NK-92 treated with Interleukin-12 subunit alpha and Interleukin-12 subunit beta, amount 100 ng/mL, for 24 hours (cell line): ENCODE data around the gene ECE2.

Source experiments
- DNase-seq: peaks from one replicate; lab custom pipeline; 2025; lab: John Stamatoyannopoulos, UW

ECE2 gene

GRCh38 chr3:184314700-184315542 is 39.1 kb downstream of the ECE2 start:
- peak; percentile 68 for DNase-seq

DNA sequence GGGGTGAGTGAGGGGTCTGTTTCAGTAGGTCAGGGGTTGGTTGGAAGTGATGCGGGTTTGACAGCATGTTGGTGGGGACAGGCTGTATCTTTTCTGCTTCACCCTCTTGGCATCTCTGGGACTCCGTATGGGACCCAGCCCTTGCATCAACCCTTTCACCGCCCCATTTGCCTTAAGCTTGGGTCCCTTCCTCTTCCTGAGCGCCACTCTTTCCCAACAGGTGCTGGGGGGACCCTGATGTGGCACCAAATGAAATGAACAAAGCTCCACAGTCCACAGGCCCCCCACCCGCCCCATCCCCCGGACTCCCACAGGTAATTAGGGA is 39.7 kb downstream of the ECE2 start:
- no peak for DNase-seq

DNA sequence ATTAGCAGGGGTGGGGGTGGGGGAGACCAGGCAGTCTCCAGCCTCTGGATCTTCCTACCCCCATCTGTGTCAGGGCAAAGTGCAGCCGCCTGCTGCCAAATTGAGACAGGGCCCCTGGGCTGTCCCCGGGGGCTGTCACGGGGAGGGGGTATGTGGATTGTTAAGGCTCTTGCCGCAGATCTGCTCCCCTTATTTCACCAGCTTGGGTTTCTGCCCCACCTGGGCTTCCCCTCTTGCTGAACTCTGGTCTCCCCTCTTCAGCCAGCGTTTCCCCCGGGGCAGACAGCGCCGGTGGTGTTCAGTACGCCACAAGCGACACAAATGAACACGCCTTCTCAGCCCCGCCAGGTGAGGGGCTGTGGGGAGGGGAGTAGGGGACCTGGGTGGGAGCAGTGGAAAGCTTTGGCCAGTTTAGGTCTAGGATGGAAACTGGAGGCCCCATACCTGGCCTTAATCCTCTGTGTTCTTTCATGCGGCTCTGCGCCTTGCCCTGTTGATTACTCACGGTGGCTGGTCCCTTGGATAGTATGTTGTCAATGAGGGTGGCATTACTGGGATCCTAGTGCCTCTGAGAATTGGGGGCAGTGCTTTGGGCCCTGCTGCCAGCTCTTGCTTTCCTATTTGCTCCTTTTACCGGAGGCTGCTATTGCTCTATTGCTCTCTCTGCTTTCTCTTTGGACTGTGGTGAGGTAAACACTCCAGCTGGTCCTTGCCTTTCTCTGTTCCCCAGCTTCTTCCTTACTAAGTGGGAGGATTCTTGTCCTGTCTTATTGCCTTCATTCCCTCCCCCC is 40.2 kb downstream of the ECE2 start:
- DNase-seq: no peak

GRCh38 chr3:184316792-184317191 is 41.0 kb downstream of the ECE2 start:
- DNase-seq: no peak

- no peak for DNase-seq
These were observed 41.4 kb downstream of the ECE2 start for GRCh38 chr3:184317201-184317600.

DNA sequence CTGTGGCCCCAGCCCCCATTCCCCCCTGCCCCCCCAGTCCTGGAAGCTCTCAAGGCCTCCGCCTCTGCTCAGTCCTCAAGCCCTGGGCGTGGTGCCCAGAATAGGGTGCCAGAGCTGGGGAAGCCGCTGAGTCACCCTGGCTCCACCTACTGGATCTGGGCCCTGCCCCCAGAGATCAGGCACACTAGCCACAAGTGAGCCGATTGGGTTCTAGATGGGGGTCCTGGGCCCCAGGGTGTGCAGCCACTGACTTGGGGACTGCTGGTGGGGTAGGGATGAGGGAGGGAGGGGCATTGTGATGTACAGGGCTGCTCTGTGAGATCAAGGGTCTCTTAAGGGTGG is 44.3 kb downstream of the ECE2 start:
- DNase-seq: no peak

- DNase-seq: no peak
These were observed 45.8 kb downstream of the ECE2 start for GRCh38 chr3:184321666-184322065.

- no peak for DNase-seq
These were observed 47.1 kb downstream of the ECE2 start for GRCh38 chr3:184322731-184323487.

DNA sequence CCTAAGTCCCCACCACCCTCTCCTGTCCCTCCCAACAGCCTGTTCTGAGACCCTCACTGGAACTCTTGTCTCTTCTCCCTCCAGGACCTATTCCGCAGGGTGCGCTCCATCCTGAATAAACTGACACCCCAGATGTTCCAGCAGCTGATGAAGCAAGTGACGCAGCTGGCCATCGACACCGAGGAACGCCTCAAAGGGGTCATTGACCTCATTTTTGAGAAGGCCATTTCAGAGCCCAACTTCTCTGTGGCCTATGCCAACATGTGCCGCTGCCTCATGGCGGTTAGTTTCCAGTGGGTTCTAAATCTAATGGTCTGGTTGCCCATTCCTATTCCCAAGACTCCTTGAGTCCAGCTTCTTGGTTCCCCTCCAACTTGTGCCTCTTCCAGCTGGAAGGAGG is 47.9 kb downstream of the ECE2 start:
- DNase-seq: no peak

DNA sequence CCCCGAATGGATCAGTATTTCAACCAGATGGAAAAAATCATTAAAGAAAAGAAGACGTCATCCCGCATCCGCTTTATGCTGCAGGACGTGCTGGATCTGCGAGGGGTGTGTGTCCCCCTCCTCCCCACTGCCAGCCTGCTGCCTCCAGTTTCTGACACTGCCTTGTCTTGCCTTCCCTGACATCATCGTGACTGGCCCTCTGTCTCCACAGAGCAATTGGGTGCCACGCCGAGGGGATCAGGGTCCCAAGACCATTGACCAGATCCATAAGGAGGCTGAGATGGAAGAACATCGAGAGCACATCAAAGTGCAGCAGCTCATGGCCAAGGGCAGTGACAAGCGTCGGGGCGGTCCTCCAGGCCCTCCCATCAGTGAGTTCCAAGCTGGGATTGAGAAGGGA is 49.4 kb downstream of the ECE2 start:
- DNase-seq: no peak

- no peak for DNase-seq
These were observed 50.0 kb downstream of the ECE2 start for GRCh38 chr3:184325715-184326369.

GRCh38 chr3:184327171-184327570 is 51.3 kb downstream of the ECE2 start:
- DNase-seq: no peak

- no peak for DNase-seq
These were observed 52.7 kb downstream of the ECE2 start for GRCh38 chr3:184328516-184328915.

GRCh38 chr3:184332370-184333090 is 56.7 kb downstream of the ECE2 start:
- no peak for DNase-seq

DNA sequence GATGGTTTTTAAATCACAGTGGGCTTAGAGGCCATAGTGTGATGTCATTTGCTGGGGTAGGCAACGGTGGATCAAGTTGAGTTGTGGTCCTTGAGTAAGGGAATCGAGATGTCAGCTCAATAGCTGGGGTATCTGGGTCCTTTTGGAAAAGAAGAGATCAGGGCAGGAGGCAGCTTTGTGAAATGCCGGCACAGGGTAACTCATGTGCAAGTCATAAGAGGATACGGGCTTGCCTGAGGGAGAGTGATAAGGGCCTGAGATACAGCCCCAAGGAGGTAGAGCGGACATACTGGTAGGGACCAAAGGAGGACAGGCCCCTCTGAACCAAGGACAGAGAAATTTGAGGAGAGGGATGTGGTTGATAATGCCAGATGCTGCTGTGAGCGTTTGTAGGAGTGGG is 57.4 kb downstream of the ECE2 start:
- DNase-seq: no peak

DNA sequence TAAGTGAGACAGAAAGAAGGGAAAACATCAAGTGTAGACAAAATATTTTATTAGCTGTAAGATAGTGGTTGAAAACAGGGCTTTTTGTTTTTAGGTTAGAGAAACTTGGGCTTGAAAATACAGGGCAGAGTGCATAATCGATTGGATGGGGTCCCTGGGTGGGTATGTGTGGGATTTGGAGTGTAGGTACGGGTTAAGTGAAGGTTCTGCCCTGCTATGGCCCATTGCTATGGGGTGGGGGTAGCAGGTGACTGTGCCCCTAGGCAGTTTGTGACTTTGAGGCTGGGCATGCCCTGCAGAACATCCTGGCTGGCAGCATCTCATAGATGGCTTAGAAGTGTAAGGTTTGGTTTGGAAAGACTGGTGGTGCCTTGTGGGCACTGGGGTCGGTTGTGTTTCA is 57.9 kb downstream of the ECE2 start:
- no peak for DNase-seq

DNA sequence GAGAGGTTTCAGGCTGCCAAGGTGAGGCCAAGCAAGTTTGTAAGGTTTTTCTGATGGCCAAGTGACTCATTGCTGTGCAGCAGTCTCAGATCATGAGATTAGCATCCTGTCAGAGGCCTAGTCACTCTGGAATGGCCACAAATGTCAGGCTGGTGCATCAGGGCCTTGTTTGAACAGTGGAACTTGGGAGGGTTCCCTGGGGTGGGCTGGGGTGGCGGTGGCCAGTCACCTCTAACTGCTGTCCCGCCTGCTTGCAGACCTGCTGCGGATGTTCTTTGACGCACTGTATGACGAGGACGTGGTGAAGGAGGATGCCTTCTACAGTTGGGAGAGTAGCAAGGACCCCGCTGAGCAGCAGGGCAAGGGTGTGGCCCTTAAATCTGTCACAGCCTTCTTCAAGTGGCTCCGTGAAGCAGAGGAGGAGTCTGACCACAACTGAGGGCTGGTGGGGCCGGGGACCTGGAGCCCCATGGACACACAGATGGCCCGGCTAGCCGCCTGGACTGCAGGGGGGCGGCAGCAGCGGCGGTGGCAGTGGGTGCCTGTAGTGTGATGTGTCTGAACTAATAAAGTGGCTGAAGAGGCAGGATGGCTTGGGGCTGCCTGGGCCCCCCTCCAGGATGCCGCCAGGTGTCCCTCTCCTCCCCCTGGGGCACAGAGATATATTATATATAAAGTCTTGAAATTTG is 58.8 kb downstream of the ECE2 start:
- DNase-seq: peak; percentile 23

- no peak for DNase-seq
These were observed 59.5 kb downstream of the ECE2 start for GRCh38 chr3:184335291-184335660.

- no peak for DNase-seq
These were observed 60.1 kb downstream of the ECE2 start for GRCh38 chr3:184335661-184336546.
